ENCODE results near the gene ALDH18A1.
"Not testable (repeated sequence)": the region's sequence is repeated elsewhere in the genome, so short reads cannot be mapped to it uniquely, and the experiment has no call there.

ALDH18A1 gene

DNA sequence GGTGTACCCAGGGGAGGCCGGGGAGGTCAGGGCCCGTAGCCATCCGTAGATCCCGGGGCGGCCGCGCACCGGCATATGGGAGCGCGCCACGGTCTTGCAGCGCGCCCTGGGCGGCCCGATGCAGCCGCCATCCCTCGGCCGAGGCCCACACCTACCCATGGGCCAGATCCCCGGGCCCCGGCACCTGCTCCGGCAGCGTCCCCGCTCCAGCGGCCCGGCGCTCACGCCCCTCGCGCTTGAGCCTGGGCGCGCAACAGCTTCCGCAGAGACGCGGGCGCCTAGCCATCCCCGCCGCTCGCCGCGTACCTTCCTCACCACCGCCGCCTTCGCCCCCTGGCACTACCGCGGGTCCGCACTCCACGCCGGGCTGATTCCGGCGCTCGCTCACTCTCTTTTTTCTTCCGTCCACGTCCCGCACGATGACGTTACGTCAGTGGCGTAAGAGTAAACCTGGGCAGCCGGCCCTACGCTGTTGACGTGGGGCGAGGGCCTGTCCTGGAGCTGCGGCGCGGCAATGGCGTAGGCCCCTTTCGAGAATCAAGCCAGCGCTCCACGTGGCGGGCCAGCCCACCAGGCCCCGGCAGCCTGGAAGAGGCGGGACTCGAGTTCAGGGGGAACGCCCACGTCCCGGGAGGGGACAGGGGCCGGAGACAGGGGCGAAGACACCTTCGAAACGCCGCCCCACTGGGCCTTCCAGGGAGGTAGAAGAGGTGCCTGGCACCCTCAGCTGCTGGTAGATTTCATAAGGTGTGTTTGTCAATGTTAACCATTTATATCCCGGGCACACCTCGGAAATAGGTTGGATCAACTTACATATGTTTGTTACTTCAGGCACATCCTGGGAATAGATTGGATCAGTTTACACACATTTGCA lies at the start of gene ALDH18A1:
Gene ALDH18A1 (minus strand): TSS at position 421 of the 874 bp plus-strand sequence. CDS start 3,334 bp downstream, outside the sequence.
- DNase-seq (ENCODE audit: low spot score) = peak; percentile 94

DNA sequence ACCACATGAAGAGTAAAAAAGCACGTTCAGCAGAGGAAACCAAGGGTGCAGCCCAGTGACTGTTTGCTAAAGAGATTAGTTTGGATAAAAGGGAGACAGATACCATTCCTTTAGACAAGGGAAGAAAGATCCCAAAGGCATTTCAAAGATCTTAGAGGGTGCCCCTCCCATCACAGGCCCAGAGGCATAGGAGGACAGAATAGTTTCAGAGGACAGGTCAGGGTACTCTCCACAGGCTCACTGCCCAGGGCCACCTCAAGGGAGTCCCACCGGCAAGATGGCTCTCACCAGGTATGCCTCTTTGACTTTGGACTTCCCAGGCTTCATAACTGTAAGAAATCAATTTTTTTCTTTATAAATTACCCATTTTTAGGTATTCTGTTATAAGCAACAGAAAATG lies 41.9 kb upstream of the ALDH18A1 start:
- no peak for DNase-seq (ENCODE audit: low spot score)

DNA sequence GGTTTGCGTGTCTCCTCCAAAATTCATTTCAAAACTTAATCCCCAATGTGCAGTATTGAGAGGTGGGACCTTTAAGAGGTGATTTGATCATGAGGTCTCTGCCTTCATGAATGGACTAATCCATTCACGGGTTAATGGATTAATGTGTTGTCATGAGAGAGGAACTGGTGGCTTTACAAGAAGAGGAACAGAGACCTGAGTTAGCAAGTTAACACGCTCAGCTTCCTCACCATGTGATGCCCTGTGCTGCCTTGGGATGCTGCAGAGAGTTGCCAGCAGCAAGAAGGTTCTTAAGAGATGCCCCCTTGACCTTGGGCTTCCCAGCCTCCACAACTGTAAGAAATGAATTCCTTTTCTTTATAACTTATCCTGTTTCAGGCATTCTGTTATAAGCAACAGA lies 40.9 kb upstream of the ALDH18A1 start:
- no peak for DNase-seq (ENCODE audit: low spot score)

DNA sequence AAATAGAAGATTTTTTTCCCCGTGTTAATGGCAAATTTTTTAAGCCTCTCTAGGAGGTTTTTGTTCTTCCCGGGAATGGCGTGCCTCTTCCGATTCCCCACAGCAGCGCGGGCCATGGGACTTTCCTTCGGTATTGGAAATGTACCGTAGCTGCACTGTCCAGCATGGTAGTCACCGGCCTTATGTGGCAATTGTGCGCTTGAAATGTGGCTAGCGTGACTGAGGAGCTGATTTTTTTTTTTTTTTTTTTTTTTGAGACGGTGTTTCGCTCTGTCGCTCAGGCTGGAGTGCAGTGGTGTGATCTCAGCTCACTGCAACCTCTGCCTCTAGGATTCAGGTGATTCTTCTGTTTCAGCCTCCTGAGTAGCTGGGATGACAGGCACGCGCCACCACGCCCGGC lies 38.2 kb upstream of the ALDH18A1 start:
- DNase-seq (ENCODE audit: low spot score) = no peak

DNA sequence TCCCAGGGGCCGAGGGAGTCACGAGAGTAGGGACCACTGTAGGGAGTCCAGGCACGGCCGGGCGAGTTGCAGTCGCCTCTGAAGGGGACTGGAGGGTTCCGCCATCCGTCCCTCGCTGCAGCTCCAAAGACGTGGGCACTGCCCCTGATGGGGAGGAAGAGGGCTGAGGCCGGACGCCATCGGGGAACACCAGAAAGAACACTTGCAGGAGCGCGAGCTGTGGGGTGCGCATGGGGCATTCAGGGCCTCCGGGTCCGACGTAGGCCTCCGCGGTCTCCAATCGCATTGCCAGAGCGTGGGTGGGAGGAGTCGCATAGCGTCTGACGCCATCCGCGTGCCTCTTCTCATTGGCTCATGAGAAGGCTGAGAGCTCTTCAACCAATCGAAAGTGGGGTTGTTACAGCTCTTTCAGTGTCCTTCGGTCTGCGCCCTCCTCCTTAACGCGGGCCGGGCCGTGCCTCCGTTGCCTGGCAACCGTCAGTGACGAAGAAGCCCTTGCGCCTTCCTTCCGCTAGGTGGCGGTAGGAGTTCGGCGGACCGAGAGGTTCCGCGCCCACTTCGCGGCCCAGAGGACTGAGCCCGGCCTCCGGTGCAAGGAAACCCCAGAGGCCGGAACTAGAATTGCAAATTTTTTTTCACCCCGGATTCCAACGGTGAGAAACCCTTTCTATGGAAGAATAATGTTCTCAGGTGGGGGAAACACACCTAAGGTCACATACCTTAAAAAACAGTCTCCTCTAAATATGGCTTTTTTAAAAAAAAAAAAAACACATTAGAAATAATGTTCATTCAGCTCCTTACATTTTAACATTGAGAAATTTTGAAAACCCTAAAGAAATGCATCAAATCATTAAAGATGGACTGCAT lies 37.4 kb upstream of the ALDH18A1 start, which contains the start of gene TCTN3:
Gene TCTN3 (minus strand): TSS at position 260 of the 867 bp plus-strand sequence. CDS start 28 bp downstream, at position 232.
- DNase-seq (ENCODE audit: low spot score) = peak; percentile 100

DNA sequence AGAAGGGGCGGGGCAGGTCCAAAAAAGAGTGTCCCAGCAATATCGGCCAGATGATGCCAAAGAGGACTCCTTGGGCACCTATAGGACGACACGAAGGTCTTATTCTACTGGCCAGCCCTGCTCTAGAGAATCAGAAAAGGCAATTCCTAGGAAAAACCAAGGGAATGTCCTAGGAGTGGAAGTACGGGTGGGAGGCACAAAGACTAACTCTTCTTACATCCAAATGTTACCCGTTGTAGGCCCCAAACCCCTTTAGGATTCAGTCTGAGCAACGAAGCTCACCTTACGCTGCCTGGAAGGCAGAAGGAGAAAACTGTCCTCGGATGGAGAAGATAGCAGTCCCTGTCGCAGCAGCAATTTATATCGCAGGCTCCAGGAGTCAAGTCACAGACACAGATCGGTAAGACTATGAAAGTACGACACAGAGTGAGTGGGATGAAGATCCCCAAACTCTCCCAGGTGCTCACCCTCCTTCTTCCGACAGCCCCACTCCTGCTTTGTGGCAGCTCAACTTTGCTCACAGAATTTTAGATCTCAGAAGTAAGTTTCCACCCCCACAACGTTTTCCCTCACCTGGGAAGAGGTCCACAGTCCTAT lies 36.7 kb upstream of the ALDH18A1 start:
- DNase-seq (ENCODE audit: low spot score) = no peak

DNA sequence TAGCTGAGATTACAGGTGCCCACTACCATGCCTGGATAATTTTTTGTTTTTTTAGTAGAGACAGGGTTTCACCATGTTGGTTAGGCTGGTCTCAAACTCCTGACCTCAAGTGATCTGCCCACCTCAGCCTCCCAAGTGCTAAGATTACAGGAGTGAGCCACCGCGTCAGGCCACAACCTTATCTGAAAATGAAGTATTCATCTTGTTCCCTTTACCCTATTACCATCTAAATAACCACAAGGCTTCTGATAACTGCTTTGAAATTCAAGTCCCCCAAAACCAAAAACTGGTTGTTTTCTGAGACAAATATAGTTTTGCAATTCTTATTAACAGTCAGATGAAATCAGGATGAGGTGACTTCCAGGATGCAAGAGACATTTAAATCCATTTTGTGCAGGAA lies 34.8 kb upstream of the ALDH18A1 start:
- no peak for DNase-seq (ENCODE audit: low spot score)

DNA sequence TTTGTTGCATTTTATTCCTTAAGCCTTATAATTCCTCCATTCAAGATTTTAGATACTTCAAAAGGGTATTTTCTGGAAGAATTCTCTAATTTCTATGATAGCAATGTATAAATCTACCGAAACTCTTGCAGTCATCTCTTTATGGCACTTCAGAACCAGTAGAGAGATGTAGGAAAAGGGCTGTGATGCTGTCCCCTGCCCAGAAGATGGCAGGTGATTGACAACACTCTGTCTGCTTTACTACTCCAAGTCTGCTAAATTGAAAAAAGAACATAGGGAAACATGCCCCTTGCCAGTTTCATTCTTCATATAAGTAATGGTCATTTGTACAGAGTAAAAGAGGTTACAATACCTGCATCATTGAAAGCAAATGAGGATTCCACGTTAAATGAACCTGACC lies 32.1 kb upstream of the ALDH18A1 start:
- DNase-seq (ENCODE audit: low spot score) = peak; percentile 19

DNA sequence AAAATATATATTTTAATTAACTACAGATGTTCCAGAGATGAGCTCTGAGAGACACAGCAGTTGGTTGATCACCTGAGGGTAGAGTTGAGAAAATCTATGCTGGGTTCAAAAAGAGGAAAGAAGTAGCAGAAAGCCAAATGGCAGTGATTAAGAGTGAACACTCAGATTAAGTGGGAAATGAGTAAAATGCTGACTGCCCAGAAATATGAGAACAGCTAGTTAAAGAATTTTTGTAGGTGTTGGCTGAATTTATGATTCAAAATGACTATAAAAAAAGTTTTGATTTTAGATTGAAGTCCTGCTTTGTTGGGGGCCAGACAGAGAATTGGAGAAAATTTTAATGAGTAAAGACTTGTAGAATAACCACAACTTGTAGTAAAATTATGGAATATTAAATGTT lies 27.5 kb upstream of the ALDH18A1 start:
- DNase-seq (ENCODE audit: low spot score) = no peak

DNA sequence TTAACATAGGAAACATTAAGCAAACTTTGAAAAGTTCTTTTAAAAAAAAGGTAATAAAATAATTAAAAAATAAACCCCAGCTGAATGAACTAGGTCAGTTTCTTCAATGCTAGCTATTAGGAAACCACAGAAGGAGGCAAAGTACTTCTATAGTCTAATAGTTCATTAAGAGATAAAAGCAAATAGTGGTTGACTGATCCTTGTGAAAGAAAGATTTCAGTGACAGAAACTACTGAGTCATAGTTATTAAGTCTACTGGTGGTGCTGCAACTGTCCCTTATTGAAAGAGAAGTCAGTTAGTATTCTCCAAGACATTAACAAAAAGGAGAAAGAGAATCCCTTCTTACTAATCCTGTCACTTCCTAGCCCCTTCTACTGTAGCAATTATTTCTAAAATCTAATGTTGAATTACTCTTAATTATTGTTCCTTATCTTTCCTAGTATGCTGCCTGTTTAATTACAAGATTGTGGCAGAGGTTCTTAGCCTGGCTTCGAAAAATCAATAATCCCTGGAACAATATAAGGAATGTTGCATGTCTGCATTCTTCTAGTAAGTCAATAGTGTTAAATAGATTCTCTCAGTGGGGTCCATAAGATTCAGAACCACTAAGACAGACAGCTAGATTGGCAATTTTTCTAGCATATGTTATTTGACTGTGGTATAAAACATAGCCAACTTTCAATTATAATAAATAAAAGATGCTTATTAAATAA lies 19.0 kb upstream of the ALDH18A1 start:
- DNase-seq (ENCODE audit: low spot score) = no peak

DNA sequence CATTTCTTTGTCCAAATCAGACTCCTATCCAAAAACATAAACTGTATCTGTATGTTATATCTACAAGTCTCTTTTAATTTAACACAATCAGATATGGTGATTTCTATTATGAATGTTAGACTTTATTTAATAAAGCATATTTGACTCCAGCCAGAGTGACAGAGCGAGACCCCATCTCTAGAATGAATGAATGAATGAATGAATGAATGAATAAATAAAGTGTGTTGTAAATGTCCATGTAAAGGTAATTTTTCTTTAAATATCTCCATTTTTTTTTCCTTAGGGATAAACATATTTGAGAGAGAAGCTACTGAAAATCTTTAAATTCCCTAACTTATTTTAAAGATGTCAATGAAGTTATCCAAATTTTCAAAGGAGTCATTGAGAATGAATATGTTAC lies 18.1 kb upstream of the ALDH18A1 start:
- DNase-seq (ENCODE audit: low spot score) = no peak

DNA sequence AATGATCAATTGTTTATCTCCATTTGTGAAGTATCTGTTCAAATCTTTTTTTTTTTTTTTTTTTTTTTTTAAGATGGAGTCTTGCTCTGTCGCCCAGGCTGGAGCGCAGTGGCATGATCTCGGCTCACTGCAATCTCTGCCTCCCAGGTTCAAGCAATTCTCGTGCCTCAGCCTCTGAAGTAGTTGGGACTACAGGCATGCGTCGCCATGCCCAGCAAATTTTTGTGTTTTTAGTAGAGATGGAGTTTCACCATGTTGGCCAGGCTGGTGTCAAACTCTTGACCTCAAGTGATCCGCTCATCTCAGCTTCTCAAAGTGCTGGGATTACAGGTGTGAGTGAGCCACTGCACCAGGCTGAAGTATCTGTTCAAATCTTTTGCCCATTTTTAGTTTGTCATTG lies 16.1 kb upstream of the ALDH18A1 start:
- DNase-seq (ENCODE audit: low spot score) = not testable (repeated sequence)

DNA sequence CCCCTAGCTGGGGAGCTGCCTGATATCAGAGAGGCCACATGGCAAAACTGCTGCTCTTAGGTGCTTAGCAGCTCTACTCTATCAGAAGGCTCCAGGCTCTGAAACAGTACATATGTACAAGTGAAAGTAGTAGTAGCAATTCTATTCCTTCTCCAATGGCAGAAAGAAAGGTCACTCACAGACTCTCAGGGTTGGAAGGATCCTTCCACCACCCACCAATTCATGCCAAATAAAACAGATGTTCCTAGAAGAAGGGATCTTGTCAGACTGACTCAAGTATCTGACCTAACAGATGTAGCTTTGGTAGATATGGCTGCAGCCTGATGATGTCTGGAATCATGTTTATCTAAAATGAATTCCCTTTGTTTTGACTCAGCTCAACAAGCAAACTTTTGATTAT lies 8.0 kb upstream of the ALDH18A1 start:
- no peak for DNase-seq (ENCODE audit: low spot score)

DNA sequence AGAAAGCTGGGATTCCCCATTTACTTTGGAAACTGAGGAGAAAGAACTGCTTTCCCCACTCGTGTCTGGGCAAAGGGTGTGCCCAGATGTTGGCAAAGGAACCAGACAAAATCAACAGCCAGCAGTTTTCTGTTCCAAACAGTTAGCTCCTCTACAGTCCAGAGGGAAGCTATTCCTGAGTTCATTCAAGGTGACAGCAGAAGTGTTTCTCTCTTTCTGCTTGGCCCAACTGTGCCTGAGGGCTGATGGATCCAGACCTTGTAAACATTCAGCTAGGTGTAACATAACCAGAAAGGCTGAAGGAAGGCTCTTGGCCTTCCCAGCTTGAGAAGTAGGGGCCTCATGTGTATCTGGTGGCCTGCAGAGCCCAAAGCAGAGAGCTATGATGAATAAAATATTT lies 7.0 kb upstream of the ALDH18A1 start:
- no peak for DNase-seq (ENCODE audit: low spot score)

DNA sequence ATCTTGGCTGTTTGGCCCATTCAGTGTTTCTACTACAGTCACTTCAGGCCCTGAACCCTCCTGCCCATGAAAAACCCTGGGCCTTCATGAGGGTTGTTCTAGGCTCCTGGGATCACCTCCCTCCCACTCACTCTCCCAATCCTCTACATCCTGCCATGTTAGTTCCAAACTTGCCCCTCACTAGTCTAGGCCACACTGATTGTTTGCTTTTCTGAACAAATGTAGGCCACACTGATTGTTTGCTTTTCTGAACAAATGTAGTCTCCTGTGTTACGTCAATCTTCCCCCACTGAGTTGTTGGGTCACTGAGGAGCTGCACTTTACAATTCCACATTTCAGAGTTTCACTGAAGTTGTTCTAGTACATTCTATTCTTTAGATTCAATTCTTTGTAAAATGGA lies 5.3 kb upstream of the ALDH18A1 start:
- DNase-seq (ENCODE audit: low spot score) = no peak

DNA sequence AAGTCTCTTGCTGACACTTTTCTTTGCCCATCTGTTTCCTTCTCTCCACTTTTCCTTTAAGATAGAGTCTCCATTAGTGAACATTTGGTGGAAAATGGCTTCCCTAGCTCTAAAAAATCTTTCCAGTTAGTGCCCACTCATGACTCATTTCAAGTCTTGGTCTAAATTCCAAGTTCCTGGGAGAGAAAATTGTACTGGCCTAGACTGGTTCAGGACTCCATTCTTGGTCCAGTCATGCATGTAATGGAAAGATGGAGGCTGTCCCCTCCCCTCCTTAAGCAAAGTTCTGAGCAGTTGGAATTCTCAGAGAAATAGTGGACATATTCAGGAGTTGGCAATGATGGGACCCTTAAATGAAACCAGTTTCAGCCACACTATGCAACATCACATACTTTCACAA lies 3.8 kb upstream of the ALDH18A1 start:
- no peak for DNase-seq (ENCODE audit: low spot score)

DNA sequence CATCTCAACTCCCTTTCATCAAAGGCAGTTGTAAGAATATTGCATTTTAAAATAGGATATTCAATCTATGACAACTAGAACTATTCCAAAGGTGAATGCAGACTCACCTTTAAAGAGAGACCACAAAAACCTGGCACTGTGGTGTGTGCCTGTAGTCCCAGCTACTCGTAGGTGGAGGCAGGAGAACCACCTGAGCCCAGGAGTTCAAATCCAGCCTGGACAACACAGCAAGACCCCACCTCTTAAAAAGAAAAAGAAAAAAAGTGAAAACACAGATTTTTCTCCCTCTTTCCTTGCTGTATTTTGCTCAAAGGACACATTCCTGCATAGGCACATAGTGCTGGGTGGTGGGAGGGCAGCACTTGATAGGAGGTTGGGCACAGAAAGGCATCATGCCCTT lies 739 bp upstream of the ALDH18A1 start:
- DNase-seq (ENCODE audit: low spot score) = no peak

DNA sequence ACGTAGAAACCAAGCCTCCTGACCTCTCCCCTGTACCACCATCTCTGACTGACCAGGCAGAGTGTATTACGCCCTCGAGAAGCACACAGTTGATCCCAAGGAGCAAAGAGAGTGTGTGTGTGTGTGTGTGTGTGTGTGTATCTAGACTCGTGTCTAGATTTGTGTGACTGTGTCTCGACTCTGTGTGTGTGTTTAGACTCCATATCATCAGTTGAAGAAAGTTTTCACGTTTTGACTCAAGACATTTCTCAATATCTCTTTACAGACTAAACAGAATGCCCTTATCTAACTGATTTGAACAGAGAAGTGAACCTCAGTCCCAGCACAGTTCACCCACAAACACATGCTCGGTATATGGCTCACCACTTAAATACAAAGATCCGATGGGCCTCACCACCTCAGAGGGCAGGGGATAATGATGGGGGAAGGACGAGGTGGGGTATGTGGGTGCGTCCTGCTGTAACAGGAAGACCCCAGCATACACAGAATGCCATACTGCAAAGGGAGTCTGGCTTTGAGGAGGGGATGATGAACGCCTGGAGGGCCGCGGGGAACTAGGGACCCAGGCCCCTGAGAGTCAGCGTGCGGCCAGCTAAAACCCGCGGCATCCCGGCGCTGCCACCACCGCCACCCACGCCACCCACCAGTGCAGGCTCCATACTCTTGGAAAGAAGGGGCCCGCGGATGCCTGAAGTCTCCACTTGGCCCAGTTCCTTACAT lies 780 bp downstream of the ALDH18A1 start:
- peak; percentile 52 for DNase-seq (ENCODE audit: low spot score)

DNA sequence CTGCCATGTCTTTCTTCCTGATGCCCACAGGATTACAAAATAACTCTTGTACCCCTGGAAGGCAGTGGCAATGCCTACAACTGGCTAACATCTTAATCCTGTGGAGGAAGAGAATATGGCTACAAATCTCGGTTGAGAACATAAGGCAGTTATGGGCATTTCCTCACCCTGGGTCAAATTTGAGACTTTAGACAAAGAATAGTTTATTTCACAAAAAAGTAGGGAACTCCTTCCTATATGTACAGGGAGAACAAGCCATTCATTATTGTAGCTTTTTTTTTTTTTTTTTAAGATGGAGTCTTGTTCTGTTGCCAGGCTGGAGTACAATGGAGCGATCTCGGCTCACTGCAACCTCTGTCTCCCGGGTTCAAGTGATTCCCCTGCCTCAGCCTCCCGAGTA lies 2.6 kb downstream of the ALDH18A1 start:
- DNase-seq (ENCODE audit: low spot score) = no peak

DNA sequence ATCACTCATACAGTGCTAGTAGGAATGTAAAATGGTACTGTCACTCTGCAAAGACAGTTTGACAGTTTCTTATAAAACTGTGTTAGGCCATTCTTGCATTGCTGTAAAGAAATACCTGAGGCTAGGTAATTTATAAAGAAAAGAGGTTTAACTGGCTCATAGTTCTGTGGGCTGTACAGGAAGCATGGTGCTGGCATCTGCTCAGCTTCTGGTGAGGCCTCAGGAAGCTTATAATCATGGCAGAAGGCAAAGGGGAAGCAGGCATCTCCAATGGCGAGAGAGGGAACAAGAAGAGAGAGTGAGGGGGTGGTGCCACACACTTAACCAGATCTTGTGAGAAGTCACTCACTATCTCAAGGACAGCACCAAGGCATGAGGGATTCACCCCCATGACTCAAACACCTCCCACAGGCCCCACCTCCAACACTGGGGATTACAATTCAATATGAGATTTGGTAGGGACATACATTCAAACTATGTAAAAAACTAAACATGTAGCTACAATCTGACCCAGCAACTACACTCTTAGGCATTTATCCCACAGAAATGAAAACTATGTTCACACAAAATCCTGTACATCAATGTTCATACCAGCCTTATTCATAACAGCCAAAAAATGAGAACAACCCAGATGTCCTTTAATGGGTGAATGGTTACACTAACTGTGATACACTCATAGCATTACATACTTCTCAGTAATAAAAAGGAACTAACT lies 5.0 kb downstream of the ALDH18A1 start:
- no peak for DNase-seq (ENCODE audit: low spot score)

DNA sequence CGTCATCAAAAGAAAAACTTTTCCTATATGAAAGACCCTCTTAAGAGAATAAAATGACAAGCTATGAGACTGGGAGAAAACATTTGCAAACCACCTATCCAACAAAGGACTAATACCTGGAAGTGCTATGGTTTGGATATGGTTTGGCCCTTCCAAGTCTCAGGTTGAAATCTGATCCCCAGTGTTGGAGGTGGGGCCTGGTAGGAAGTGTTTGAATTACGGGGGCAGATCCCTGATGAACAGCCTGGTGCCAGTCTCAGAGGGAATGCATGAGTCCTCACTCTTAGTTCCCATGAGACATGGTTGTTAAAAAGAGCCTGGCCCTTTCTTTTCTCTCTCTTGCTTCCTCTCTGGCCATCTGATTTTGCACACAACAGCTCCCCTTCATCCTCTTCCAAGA lies 6.3 kb downstream of the ALDH18A1 start:
- no peak for DNase-seq (ENCODE audit: low spot score)
